Cortex of kidney (tissue), 1 donor: Measurements from ENCODE around the gene SUCLG2.
A peak's percentile ranks its signal among the peaks of the same experiment; 100 is the strongest.

ENCODE experiments used
- DNase-seq: peaks from one replicate; lab custom pipeline; 2025; lab: John Stamatoyannopoulos, UW

Gene SUCLG2, protein sequence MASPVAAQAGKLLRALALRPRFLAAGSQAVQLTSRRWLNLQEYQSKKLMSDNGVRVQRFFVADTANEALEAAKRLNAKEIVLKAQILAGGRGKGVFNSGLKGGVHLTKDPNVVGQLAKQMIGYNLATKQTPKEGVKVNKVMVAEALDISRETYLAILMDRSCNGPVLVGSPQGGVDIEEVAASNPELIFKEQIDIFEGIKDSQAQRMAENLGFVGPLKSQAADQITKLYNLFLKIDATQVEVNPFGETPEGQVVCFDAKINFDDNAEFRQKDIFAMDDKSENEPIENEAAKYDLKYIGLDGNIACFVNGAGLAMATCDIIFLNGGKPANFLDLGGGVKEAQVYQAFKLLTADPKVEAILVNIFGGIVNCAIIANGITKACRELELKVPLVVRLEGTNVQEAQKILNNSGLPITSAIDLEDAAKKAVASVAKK

DNA sequence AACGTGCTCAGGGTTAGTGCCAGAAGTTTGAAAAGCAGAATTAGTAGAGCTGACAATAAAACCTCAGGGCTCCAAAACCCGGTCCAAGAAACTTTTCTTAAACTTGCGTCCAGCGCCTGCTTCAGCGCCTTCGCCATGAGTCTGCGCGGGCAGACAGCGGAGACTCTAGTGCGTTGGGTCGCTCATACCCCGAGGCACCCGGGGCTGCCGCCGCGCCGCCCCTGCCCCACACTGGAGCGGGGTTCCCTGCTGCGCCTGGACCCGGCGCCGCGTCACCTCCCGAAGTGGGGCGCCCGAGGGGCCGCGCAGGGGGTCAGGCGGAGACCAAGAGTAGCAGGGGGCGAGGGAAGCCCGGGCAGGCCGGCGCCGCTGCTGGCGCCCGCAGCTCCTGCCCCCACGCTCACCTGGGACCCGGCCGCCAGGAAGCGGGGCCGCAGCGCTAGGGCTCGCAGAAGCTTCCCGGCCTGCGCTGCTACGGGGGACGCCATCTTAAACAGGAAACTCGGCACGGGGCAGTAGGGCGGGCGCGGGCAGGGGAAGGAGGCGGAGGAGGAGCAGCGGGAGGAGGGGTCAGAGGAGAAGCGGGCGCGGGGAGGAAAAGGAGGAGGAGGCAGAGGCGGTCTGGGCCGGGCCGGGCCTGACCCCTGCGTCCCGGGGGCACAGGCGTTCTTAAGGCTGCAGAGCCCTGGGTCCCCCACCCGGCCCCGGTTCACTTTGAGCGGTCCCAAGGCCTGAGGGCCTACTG lies at the start of gene SUCLG2:
SUCLG2 (minus strand) TSS at position 514 of the 745 bp plus-strand sequence; CDS start at position 488, 26 bp downstream.
- DNase-seq, result peak; percentile 14

DNA sequence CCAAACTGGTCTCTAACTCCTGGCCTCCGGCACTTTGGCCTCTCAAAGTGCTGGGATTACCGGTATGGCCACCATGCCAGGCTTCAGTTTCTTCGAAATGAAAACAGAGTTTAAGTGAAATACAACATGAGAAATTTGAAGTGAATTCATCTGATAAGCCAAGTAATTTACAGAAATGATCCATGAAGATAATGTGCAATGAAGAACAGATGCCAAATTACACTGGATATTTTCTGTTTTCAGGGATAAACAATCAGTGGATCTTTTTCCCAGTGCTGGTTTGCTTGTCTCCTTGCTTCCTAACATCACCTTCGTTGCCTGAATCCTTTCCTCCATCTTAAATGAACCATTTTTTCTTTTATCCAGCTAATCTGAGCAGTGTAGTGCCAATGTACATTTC lies 46.2 kb upstream of the SUCLG2 start:
- DNase-seq, result no peak

DNA sequence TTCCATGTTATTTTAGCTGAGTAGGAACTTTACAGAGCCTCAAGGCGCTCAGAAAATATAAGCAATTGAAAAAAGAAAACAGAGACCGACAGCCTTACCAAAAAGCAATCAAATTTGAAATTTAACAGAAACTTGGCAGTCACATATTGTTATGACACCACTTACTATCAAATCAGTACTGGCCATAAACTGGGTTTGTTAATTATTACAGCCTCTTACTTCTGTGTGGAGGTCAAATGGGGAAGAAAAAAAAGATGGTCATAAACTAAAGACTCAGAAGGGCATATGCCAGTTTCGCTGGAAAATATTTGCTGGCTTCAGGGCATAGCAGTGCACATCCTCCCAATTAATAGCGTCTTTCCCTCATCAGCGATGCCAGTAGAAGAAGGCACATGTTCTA lies 45.5 kb upstream of the SUCLG2 start:
- no peak for DNase-seq

DNA sequence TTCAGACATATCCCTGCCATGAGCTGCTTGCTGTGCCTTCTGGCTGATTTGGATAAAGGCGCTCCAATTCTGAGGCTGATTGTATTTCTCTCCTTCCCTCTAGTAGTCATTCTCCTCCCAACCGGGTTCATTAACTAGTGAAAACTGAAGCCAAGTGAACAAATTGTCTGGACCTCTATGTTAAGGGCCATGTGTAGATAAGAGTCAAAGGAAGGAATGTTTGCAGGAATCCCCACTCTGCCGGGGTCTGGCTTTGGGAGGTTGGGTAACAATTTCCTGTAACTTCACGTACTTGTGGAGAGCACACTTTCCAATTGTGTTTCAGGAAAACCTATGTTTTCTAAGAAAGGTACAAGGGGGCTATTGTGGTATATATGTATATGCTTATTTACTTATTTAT lies 38.2 kb upstream of the SUCLG2 start:
- DNase-seq, result no peak

DNA sequence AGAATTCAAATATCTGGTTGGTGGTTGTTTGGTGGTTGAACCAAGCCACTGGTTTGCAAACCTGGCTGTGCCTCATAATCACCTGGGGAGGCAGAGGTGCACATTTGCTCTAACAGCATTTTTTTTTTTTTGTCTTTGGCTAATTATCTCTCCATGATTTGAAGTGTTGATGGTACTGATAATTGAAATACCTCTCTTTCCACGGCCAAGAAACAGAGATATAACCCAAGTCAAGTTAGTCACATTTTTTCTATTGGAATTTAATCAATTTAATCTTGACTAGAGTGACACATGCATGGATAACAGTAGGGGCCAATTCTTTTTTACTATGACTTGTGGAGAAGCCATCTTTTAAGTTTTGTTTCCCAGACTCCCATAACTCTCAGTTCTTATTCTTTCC lies 37.5 kb upstream of the SUCLG2 start:
- DNase-seq, result no peak

DNA sequence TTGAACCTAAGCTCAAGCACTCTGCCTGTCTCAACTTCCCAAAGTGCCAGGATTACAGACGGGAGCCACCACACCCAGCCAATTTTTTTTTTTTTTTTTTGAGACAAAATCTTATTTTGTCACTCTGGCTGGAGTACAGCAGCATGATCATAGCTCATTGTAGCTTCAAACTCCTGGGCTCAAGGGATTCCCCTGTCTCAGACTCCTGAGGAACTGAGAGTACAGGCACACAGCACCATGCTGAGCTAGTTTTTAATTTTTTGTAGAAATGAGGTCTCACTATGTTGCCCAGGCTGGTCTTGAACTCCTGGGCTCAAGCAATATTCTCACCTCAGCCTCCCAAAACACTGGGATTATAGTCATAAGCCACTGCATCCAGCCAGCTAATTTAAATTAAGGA lies 36.8 kb upstream of the SUCLG2 start:
- no peak for DNase-seq

DNA sequence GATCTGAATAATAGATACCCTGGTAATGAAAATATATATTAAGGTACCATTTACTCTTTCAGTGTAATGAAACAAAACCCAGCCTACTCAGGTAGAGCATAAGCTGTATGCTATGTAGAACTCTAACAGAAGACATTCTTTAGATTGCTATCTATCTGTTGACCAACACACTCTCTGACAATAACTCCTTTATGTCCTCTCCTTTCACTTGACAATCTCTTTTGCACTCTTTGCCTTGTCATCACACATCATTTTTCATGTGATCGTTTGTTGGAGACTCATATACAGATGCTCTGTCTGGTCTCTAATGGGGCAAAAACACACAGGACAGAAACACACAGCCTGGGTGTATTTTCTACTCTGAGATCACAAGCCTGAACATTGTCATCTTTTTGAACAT lies 35.4 kb upstream of the SUCLG2 start:
- no peak for DNase-seq

DNA sequence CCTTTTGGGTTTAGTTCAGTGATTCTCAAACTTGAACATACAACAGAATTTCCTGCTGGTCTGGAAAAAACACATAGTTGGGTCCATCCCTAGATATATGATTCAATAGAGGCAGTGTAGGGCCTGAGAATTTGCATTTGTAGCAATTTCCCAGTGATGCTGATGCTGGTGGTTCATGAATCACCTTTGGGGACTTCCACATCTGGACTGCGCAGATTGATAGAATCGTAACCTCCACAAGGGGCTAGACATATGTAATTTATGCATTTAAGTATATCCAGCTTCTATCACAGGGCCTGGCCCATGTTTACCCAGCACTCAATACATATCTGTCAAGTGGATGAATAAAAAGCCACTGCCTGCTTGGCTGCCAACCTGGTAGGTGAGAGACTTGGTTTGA lies 33.8 kb upstream of the SUCLG2 start:
- DNase-seq, result no peak

DNA sequence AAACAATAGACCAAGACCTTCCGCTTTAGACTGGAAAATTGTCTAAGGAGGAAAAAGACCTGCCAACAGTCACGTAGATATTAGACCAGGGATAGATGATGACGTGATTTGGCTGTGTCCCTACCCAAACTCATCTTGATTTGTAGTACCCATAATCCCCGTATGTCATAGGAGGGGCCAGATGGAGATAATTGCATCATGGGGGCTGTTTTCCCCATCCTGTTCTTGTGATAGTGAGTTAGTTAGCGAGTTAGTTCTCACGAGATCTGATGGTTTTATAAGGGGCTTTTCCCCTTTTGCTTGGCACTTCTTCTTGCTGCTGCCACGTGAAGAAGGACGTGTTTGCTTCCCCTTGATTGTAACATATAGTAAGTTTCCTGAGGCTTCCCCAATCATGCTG lies 31.7 kb upstream of the SUCLG2 start:
- DNase-seq, result no peak

DNA sequence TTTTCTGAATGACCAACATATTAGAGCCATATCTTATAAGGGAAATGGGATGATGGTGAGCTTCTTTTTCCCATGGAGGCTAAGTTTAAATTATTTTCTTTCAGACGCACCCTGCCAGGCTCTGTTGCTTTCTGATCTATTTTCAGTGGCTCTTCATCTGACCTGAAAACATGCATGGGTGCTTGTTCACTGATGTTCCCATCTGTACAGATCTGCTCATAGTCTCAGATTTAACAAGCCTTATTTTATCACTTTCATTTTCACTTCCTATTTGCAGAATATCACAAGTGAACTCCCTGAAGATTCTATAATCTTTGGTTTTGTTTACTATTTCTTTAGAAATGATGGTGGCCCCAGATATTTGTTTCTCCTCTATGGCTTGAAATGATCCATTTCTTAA lies 31.1 kb upstream of the SUCLG2 start:
- no peak for DNase-seq

DNA sequence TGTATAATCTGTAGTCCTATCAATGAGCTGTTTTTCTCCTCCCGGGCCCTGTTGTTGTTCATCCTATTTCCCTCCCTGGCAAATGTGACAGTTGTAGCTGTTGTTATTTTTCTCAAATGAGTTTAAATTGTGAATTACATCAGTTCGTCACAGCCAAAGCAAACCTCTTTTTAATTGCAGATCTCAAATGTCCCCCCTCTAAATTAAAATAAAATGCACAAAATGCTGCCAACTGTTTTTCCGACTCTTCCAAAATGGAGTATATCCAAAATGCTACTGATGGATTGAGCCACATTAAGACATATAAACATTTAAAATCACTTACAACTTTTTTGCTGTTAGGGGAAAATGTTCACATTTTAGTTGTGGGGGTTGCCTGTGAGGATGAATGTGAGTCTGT lies 29.8 kb upstream of the SUCLG2 start:
- DNase-seq, result no peak

DNA sequence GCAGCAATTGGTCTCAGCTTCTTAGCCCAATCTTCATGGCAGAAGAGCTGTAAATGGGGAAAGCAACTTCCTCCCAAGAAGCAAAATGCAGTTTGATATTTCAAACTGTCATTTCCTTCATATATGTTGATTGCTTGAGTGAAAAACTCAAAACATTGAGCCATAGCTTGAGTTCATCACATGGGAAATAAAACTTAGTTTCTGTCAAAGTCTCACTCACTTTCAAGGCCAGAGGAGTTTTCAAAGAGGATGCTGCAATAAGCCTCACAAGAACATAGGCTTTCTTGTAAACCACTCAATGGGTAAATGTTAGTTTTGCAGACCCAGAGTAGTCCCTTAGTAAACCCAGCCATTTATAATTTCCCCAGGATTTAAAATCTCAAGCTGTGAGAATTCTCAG lies 29.1 kb upstream of the SUCLG2 start:
- DNase-seq, result no peak

DNA sequence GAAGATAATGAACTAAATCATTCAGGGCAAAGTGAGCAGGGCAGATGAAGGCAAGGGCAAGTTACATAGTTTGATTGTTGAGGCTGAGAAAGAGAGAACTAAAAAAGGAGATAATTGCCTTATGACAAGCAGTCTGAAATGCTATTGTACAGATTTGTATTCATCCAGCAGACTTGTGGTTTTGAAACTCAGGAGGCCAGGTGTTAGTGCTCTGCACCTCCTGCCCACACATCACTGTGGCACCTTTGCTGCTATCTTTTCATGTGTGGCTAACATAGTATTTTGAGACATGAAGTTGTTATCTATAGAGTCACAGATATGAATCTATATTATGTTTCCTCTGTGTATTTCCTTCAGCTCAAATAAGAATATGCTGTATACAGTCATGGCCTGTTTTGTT lies 24.3 kb upstream of the SUCLG2 start:
- DNase-seq, result no peak

DNA sequence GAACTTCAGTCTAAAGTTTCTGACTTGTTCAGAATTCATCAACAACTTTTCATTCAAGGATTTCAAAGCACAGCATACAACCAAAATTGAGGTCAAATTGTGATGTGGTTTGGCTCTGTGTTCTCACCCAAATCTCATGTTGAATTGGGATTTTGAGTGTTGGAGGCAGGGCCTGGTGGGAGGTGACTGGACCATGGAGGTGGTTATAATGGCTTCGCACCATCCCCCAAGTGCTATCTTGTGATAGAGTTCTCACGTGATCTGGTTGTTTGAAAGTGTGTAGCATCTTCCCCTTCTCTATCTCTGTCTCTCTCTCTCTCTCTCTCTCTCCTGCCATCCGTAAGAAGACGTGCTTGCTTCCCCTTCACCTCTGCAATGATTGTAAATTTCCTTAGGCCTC lies 19.6 kb upstream of the SUCLG2 start:
- no peak for DNase-seq

DNA sequence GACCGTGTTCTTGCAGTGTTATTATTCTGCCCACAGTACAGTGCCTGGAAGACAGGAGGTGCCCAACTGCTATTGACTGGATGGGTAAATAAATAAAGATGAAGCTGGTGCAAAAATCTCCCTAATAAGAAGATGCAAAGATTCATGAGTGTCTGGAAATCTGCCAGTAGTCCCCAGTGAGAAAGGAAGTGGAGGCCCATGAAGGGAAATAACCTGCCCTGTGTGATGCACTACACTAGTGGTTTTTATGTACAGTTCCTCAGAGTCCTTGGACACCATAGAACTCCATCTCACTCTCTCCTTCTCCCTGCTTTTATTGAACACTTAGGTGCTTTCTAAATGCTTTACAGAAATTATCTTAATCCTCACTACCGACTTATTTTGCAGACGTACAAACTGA lies 8.3 kb upstream of the SUCLG2 start:
- no peak for DNase-seq

DNA sequence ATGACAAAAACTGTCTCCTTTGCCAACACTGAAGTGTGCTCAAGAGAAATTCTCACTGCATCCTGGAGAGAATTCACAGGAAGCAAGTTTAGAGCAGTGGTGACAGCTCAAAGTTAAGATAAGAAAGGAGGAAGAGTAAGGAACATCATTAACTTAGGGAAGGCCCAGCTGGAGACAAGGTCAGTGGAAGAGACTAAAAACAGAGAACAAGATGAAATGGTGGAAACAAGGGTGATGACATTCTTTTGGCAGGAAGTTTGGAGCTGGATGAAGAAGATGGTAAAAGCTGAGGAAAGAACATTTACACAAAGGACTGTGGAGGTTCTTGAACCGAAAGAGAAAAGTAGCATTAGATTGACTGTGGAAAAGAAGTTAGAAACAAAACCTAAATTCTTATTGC lies 6.7 kb upstream of the SUCLG2 start:
- DNase-seq, result no peak

DNA sequence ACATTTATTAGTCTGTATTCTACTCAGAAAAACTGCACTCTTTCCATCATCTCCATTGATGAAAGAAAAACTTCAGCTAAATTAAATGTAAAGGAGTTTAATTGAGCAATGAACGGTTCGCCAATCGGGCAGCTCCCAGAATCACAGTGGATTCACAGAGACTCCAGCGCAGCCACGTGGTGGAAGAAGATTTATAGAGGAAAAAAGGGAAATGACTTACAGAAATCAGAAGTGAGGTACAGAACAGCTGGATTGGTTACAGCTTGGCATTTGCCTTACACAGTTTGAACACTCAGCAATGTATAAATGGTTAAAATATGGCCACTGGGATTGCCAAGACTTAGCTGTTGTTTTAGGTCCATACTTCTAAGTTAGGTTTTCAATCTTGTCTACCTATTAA lies 2.8 kb upstream of the SUCLG2 start:
- DNase-seq, result no peak

DNA sequence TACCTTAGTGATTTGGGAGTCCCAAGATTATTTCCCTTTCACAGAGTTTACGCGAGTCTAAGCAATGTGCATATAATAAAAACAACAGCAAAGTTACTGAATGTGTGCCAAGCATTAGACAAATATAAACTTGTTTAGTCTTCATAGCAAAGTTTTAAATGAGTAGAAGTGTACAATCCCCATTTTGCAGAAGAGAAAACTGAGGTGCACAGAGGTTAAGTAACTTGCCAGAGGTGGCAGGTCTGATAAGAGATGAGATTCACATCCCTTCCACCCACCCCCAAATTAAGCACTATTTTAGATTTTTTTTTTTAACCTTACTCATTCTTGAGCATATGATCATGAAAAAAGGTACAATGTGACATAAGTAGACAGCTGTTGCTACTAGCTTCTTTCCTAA lies 2.2 kb upstream of the SUCLG2 start:
- no peak for DNase-seq

DNA sequence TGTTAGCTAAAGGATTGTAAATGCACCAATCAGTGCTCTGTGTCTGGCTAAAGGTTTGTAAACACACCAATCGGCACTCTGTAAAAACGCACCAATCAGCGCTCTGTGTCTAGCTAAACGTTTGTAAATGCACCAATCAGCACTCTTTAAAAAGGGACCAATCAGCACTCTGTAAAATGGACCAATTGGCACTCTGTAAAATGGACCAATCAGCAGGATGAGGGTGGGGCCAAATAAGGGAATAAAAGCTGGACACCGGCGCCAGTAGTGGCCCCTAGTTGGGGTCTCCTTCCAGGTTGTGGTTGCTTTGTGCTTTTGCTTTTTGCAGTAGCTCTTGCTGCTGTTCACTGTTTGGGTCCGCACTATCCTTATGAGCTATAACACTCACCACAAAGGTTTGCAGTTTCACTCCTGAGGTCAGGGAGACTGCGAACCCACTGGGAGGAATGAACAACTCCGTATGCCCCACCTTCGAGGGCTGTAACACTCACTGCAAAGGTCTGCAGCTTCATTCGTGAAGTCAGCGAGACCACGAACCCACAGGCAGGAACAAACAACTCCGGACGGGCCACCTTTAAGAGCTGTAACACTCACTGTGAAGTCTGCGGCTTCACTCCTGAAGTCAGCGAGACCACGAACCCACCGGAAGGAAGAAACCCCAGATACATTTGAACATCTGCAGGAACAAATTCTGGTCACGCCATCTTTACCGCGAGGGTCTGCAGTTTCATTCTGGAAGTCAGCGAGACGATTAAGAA lies 1.1 kb upstream of the SUCLG2 start:
- no peak for DNase-seq

DNA sequence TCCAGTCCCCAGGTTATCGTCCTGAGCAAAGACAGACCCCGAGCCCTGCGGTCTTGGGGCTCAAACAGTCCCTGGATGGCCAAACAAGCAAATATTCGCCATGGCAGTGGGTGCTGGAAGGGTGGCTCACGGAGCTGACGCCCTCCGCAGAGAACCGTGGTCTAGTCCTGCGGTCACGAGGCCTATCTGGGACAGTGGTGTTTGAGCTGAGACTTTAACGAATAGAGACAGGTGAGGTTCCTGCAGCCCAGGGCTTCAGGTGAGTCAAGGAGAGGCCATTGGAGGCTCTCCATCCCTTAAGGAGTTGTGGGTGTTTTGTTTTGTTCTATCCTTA lies 399 bp upstream of the SUCLG2 start:
- no peak for DNase-seq

DNA sequence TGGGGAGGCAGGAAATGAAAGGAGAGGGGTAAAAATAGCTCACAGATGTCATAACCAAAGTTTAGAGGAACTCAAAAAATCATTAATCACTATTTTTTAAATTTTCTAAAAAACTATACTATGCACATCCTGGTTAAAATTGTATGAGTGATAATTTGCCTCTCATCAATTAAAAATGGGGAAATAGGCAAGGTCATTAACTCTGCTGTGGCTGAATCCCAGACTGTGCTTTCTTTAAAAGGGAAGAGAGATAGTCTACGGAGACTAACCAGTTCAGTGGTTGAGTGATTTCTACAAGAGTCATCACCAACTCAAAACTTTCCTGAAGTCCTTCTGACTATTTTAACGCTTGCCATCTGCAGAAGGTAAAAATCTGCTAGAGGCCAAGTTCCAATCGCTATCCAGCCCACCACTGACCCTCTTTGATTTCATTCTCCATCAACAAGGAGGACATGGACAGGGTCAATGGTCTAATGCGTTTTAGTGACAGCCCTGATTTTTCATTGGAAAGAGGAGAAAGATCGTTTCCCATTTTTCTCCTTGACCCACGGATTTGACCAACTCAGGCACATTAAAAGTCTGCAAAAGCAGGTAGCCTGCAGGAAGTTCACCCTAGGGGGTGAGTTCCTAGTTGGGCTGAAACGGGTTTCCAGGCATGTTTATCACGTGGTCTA lies 850 bp downstream of the SUCLG2 start:
- no peak for DNase-seq

DNA sequence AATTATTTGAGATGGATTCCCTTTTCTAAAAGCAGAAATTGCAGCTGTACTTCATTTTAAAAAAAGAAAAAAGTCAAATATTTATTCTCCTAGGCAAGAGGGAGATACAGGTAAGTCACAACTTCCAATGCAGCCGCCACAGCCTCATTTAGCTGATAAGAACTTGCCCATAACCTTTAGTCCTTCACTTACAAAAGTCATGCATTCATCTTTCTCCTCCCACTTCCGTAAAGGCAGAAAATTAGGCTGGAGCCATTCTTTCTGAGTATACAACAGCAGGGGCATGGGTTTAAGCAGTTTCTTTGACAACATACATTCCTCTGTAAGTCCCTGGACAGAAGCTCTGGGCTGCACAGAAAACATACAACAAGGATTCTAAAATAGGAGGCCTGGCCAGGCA lies 4.3 kb downstream of the SUCLG2 start:
- DNase-seq, result no peak
